Inflammatory macrophage treated with lipopolysaccharide for 1 hour (primary cell): ENCODE data around the gene ONECUT1.

Experiments
- DNase-seq, 2 donors: peaks; one replicate each; pipeline ENCODE4 v3.0.0-alpha.2; 2020 to 2022

ONECUT1 gene

GRCh38 chr15:52730594-52730993, 59.5 kb downstream of the ONECUT1 start:
- DNase-seq = no peak

GRCh38 chr15:52730173-52730572, 60.0 kb downstream of the ONECUT1 start:
- DNase-seq = peak; percentile 13 to 45

GRCh38 chr15:52728899-52729298, 61.2 kb downstream of the ONECUT1 start:
- peak in 1 of 2 donors; percentile 13 for DNase-seq

DNA sequence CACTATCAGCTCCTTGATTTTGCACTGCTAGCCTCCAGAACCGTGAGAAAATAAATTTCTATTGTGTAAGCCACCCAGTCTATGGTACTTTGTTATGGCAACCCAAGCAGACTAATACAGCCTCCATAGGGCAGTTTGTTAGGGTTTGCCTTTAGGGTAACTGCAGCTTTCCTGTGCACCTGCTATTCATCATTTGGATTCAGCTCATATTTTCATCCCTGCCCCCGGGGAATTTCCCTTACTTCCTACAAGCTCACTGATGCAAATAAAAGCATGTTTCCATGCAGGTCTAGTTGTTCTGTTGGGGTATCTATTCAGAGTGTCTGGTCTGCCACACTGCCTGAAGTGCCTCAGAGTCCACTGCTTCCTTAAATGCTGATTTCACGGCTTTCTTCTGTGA, 62.3 kb downstream of the ONECUT1 start:
- DNase-seq = no peak

DNA sequence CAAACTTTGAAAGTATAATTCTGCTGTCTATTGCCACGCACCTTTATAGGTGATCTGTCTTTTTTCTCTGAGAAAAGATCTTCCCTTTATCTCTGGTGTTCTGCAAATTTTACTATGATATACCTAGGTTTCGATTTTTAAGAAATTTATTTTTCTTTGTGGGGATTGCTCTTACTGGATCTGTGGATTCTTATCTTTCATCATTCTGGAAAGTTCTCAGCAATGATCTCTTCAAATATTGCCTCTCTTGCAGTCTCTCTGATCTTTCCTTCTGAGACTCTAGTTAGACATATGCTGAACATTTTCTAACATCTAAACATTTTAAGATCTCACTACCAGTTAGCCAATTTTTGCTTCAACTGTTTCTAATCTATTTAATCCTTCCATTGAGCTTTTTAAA, 63.9 kb downstream of the ONECUT1 start:
- DNase-seq = peak; percentile 36 to 43

DNA sequence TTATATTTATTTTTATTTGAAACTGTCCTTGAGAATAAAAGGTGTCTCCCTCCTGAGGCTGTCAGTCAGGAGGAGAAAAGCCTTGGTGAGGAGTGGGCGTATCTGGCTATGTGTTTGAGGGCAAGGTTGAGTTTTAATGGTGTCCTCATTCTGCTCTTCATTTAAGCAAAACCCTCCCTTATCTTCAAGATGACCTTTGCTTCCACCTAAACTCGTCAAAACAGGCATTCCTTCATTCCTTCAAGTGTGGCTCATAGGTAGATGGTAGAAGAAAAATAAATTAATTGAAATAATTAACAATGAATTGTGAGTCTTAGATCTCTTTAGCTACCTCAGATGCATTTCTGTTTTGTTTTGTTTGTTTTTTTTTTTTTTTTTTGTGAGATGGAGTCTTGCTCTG, 71.6 kb downstream of the ONECUT1 start:
- no peak for DNase-seq

DNA sequence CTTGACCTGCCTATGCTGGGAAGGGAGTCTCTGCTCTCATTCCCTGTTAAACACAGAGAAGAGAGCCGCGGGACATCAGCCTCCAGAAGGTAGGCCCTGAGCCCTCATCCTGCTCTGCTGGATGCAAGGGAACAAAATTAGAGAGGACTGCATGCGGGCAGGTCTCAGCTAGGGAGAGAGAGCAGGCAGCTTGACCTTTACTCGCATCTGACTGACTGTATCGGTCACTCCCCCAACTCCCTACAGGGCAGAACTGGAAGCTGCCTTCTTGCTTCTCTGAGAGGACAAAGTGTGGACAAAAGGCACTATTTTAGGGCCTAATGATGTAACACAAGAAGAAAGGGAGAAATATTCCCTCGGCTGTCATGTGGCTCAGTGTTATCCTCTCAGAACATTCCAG, 72.2 kb downstream of the ONECUT1 start:
- DNase-seq = no peak

DNA sequence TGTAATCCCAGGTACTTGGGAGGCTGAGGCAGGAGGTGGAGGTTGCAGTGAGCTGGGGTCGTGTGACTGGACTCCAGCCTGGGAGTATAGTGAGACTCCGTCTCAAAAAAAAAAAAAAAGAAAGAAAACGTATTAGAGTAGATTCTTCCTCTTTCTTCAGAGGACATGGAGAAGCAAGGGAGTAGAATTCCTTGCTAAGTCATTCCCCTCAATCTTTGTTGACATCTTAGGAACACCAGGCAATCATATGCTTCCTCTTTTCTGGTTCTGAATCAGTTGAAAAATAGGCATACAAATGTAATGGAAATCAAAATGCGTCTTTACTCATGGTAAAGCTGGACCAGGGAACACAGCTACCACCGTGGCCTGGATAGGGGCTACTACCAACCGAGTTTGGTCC, 72.7 kb downstream of the ONECUT1 start:
- DNase-seq = peak; percentile 6 to 27

DNA sequence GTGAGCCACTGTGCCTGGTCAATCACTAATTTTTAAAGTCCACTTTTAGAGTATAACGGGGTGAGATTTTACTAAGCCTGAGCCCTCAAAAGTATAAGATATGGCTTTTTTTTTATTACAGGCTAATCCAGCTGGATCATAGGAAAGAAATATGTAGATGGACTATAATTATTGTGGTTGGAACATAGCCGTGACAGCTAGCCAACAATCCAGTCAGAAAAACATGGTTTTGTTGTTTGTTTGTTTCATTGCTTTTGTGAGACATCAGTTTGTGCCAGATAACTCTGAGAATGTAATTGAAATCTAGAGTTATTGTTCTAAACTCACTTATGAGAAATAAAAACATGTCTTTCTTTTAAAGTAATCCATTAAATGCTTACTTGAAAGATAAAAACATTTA, 73.6 kb downstream of the ONECUT1 start:
- DNase-seq = no peak

DNA sequence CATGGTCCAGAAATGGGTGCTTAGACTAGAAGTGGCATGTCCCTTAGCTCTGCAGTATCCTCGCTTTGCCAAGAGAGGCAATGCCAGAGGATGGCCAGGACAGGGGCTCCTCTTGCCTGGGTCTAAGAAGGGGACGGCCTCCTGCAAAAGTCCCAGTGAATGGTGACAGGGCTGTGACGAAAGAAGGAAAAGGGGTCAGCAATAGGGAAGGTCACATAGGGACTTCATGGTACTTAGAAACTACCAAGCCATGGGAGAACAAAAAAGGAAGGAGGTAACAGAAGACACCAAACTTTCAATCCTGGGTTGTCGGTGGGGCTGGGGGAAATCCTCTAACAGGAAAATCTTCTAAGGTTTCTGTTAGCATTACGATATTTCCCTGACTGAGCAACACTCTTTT, 74.7 kb downstream of the ONECUT1 start:
- peak; percentile 53 to 75 for DNase-seq

DNA sequence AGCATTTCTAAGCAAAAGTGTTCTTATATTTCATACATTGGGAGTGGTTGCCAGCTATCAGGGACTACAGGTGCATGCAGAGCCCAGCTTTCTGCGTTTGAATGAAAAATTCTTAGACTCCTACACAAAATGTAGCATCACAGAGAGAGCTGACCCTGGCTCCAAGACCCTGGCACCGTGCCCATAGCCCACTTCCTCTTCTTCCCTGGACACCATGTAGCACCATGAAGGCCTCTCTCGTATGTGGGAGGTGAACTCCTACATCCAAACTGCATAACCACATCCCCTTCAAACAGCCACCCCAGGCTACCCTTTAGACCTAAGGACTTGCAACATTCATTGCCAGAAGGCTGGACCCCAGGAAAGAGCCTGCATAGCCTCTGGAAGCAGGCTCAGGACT, 75.2 kb downstream of the ONECUT1 start:
- DNase-seq = peak; percentile 77 to 83

DNA sequence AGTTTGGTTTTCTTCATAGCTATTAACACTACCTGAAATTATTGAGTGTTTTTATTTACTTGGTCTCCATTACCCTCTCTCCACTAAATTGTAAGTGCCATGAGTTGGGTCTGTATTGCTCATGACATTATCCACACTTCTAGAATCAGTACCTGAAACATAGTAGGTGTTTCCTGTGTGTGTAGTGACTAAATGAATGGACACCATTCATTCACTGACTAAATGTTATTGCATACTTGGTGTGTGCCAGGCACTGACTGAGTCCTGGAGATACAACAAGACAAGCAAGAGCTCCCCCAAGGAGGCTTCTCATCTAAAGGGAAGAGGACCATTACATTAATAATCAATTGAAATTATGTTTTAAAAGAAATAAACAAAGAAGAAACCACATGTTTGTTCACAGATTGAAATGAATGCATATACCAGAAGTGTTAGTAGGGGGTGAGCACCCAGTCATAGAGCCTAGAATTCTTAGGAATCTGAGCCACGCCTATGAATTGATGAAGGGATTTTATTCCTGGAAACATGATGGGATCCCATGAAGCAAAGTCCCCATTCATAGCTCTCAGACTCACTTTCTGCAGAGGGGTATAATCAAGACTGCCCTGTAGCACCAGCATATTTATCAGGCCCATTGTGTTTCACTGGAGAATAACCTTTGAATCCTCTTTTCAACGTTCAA, 79.3 kb downstream of the ONECUT1 start:
- DNase-seq = no peak

GRCh38 chr15:52710050-52710707, 80.0 kb downstream of the ONECUT1 start:
- no peak for DNase-seq

DNA sequence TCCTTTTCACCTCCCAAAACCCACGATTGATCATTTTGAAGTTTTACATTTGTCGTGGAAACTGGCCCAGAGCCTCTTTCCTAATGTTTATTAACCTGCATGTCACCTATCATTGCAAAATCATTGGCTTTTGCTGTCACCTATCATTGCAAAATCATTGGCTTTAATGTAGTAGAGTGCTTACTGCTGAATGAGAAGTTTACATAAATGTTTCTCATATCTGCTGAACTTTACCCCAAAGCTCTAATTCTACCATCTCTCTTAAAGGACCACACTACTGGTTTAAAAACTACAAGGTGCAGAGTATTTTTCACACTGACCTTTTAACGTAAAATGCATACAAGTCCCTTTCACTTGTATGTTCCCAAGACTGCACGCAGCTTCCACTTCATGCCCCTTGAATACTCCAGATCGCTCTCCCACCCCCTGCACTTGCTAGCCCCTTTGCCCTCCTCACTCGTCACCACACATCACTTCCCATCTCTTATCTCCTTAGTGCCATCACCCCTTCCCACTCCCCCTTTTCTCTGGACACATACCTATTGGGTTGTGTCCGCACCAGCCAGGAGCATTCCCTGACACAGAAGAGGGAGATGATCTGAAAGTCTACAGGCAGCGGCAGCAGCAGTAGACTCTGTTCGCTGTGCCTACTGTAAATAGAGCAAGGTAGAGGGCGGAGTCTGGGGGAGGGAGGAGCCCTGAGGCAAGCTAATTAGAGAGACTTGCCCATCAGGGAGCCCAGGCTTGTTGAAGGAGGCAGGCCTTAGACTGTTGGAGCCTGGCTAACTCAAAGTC, 80.8 kb downstream of the ONECUT1 start:
- DNase-seq = no peak
